Prostate gland (tissue), 2 donors: ENCODE data around the gene RGS3. TPM values are rescaled to one million over a fixed set of nuclear protein-coding genes. Genes with fewer than 3 reads are reported as not detected.

ENCODE experiments used
- DNase-seq: peaks from one replicate; pipeline ENCODE4 v3.0.0-alpha.2; 2019; ENCODE audit warnings: low spot score
- H3K27ac ChIP-seq, 2 donors: fragments of 200-600 bp; sonication (generic); 2 replicates each; pipeline ENCODE4 v1.5.1; 2017 to 2019
- H3K27me3 ChIP-seq: fragments of 200-600 bp; sonication (generic); replicated peaks from 2 replicates; pipeline ENCODE4 v1.5.1; 2019; ENCODE audit not compliant: insufficient read depth
- H3K36me3 ChIP-seq, 2 donors: fragments of 200-600 bp; sonication (generic); 1 replicate in 1 of 2; 2 replicates in 1 of 2; pipeline versions ENCODE4 v1.5.1 to v1.8.1; 2017 to 2019
- H3K4me1 ChIP-seq: fragments of 200-600 bp; sonication (generic); replicated peaks from 2 replicates; pipeline ENCODE4 v1.5.1; 2019
- H3K4me3 ChIP-seq, 2 donors: fragments of 200-600 bp; sonication (generic); 2 replicates each; pipeline ENCODE4 v1.5.1; 2017 to 2019
- H3K9me3 ChIP-seq: fragments of 200-600 bp; sonication (generic); 2 replicates; pipeline ENCODE4 v1.5.1; 2017
- CTCF ChIP-seq, 4 experiments: fragments of 200-600 bp in 2 of 4; fragments of 450-650 bp in 2 of 4; sonication (generic) in 2 of 4; IDR thresholded peaks; 1 replicate in 3 of 4; 2 replicates in 1 of 4; pipeline ENCODE4 v1.5.1; 2016 to 2019; ENCODE audit warnings: antibody characterized with exemption in 4 of 4, mild to moderate bottlenecking in 2 of 4, moderate library complexity in 2 of 4
- POLR2A ChIP-seq: fragments of 450-650 bp; IDR thresholded peaks from one replicate; pipeline ENCODE4 v1.6.1; 2016; ENCODE audit warnings: antibody characterized with exemption, mild to moderate bottlenecking
- POLR2AphosphoS5 ChIP-seq: sonication (generic); formaldehyde crosslinking; IDR thresholded peaks from one replicate; pipeline ENCODE4 v1.6.1; 2017; ENCODE audit warnings: antibody characterized with exemption
- WGBS: methylation state at CpG from one replicate; pipeline ENCODE4 v1.1.5; 2018; 5-methylcytosine and 5-hydroxymethylcytosine counted together
- intact Hi-C: fragments of 100-400 bp; cut with DNase I; formaldehyde crosslinking; loops from one replicate; pipeline ENCODE4 v1.14.2; 2022
- total RNA-seq, 2 donors: library from RNA; depleted of rRNA; stranded (reverse); fragments of >200 nt; gene quantifications; one replicate each; pipeline ENCODE4 v1.1.0, GENCODE V29; 2016

The RGS3 gene
- total RNA-seq, 2 donors from 2014 or later, result 26.5 to 98.9 TPM

GRCh38 chr9:113477661-113478060 is 14.1 kb downstream of the RGS3 start:
- DNase-seq, result no peak
- intact Hi-C loops, result no loop called here
- no peaks in the 10 kb centered on the region for H3K9me3 ChIP-seq

DNA sequence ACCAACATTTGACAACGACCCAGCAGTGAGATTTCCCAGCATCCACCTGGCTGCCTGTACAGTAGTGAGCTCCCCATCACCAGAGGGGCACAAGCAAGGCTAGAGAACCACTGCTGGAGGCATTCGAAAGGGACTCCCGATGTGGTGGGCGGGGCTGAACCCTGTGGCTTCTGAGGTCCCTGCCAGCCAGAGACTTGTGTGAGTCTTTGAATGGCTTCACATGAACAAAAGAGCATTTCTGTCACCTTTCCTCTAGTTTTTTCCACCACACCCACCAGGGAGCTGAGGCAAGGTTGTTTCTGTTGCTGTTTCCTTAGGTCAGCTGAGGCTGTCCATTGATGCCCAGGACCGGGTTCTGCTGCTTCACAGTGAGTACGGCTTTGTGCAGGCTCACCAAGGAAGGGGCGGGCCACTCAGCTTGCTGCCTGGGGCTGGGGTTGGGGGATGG is 15.7 kb downstream of the RGS3 start:
- no peaks in the 10 kb centered on the region for H3K27me3 ChIP-seq
- H3K27ac ChIP-seq, result no peak overlapping the region
- intact Hi-C loops, result no loop called here
- no peaks in the 10 kb centered on the region for H3K36me3 ChIP-seq
- DNase-seq, result no peak
- WGBS, result 79% methylated on average over 7 of the region's 7 CpGs
- no peak for TF ChIP-seq POLR2AphosphoS5
- TF ChIP-seq POLR2A, result no peak
- TF ChIP-seq CTCF (IDR thresholded peaks at IDR 0.05), result no peak
- no peak overlapping the region for H3K4me3 ChIP-seq
- no peaks in the 10 kb centered on the region for H3K9me3 ChIP-seq
- peaks cover 4% of the 10 kb centered on the region for H3K4me1 ChIP-seq

More at GRCh38 chr9:113477661-113478060, 14.1 kb downstream of the RGS3 start:
- Histone ChIP-seq H3K4me1 (no peaks in the 10 kb centered on the region), H3K27ac (no peak overlapping the region), H3K27me3 (no peaks in the 10 kb centered on the region), H3K36me3 (no peaks in the 10 kb centered on the region), H3K4me3 (no peak overlapping the region)
- TF ChIP-seq POLR2AphosphoS5 (no peak), CTCF (IDR thresholded peaks at IDR 0.05) (no peak), POLR2A (no peak)
- WGBS, result 85% methylated on average over 5 of the region's 5 CpGs

DNA sequence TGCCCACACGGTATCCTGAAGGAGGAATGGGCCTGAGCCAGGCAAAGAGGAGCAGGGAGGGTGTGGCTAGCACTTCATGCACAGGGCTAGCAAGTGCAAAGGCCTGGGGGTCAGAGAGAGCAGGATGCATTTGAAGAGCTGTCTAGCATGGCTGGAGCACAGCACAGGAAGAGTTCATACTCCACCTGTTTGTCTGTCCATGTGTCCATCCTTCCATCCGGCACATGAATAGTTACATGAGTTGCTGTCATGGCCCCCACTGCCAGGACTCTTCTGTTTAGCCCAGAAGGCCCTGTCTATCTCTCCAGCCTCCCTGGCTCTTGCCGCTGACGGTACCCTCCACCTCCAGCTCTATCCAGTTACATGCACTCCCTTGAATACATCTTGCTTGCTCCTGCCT is 17.1 kb downstream of the RGS3 start:
- intact Hi-C loops, result no loop called here
- no peak for DNase-seq
- H3K27me3 ChIP-seq, result no peaks in the 10 kb centered on the region
- WGBS, result 88% methylated on average over 4 of the region's 4 CpGs
- TF ChIP-seq POLR2AphosphoS5 (no peak), POLR2A (no peak), CTCF (IDR thresholded peaks at IDR 0.05) (no peak)
- H3K4me3 ChIP-seq, result no peak overlapping the region
- H3K27ac ChIP-seq, result peak overlapping the region in 1 of 2 donors; percentile 15
- no peaks in the 10 kb centered on the region for H3K36me3 ChIP-seq
- H3K4me1 ChIP-seq, result peaks cover 4% of the 10 kb centered on the region
- no peaks in the 10 kb centered on the region for H3K9me3 ChIP-seq

- 48% methylated on average over 7 of the region's 7 CpGs for WGBS
Measured at GRCh38 chr9:113481176-113481787, 17.8 kb downstream of the RGS3 start.

More at GRCh38 chr9:113481176-113481787, 17.8 kb downstream of the RGS3 start:
- H3K4me1 ChIP-seq, result peaks cover 4% of the 10 kb centered on the region
- TF ChIP-seq CTCF (IDR thresholded peaks at IDR 0.05) (no peak), POLR2AphosphoS5 (peak; percentile 80)
- peak overlapping the region in 1 of 2 donors; percentile 15 for H3K27ac ChIP-seq
- peak; percentile 78 for DNase-seq
- H3K4me3 ChIP-seq, result no peak overlapping the region
- no peaks in the 10 kb centered on the region for H3K27me3 ChIP-seq
- no peaks in the 10 kb centered on the region for H3K9me3 ChIP-seq
- H3K36me3 ChIP-seq, result no peaks in the 10 kb centered on the region
- intact Hi-C loops, result no loop called here
